PC-9 (cell line): ENCODE data around the gene UNC13B. TPM values are rescaled to one million over a fixed set of nuclear protein-coding genes. Genes with fewer than 3 reads are reported as not detected.

Experiments
- BruUV-seq: library from RNA; stranded (reverse); fragments of 400-500 nt; replicated peaks from 2 replicates; lab custom pipeline; 2021; lab: Mats Ljungman, UMichigan
- CTCF ChIA-PET: fragments of 300-600 bp; sonication (Branson Sonifier 250); formaldehyde crosslinking; loops from one replicate; lab custom pipeline; 2022; ENCODE audit warnings: antibody characterized with exemption; lab: Charles Lee
- POLR2A ChIA-PET: fragments of 300-600 bp; sonication (Branson Sonifier 250); formaldehyde crosslinking; loops from one replicate; lab custom pipeline; 2022; ENCODE audit warnings: antibody characterized with exemption; ENCODE audit not compliant: unreplicated experiment; lab: Charles Lee
- DNase-seq, 2 experiments: peaks; one replicate each; pipeline versions ENCODE4 v3.0.0 to v3.0.0-alpha.2; 2015 to 2022; ENCODE audit warnings: mixed read lengths in 1 of 2
- H2AFZ ChIP-seq: fragments of 200-600 bp; sonication (generic); 2 replicates; pipeline ENCODE4 v1.8.1; 2017; ENCODE audit warnings: antibody characterized with exemption
- H3F3A ChIP-seq: fragments of 200-600 bp; sonication (generic); 2 replicates; pipeline ENCODE4 v1.8.1; 2017; ENCODE audit warnings: antibody characterized with exemption, mild to moderate bottlenecking, low read depth; ENCODE audit not compliant: insufficient read depth
- H3K27ac ChIP-seq: fragments of 200-600 bp; sonication (generic); 2 replicates; pipeline ENCODE4 v1.6.1; 2016; ENCODE audit warnings: mixed run types
- H3K27me3 ChIP-seq: fragments of 200-600 bp; sonication (generic); 2 replicates; pipeline ENCODE4 v1.6.1; 2016; ENCODE audit warnings: low read depth, mixed run types; ENCODE audit not compliant: insufficient read depth
- H3K36me3 ChIP-seq: fragments of 200-600 bp; sonication (generic); 2 replicates; pipeline ENCODE4 v1.6.1; 2016; ENCODE audit warnings: low read depth, mixed run types
- H3K4me1 ChIP-seq: fragments of 200-600 bp; sonication (generic); replicated peaks from 2 replicates; pipeline ENCODE4 v1.6.1; 2016; ENCODE audit warnings: mixed run types; ENCODE audit not compliant: insufficient read depth
- H3K4me2 ChIP-seq: fragments of 200-600 bp; sonication (generic); 2 replicates; pipeline ENCODE4 v1.6.1; 2017; ENCODE audit warnings: mixed run types
- H3K4me3 ChIP-seq: fragments of 200-600 bp; sonication (generic); 2 replicates; pipeline ENCODE4 v1.6.1; 2016; ENCODE audit warnings: mixed run types
- H3K79me2 ChIP-seq: fragments of 200-600 bp; sonication (generic); 2 replicates; pipeline ENCODE4 v1.6.1; 2017; ENCODE audit warnings: low read depth, mixed run types
- H3K9me2 ChIP-seq: fragments of 200-600 bp; sonication (generic); 2 replicates; pipeline ENCODE4 v1.8.1; 2017; ENCODE audit warnings: mild to moderate bottlenecking; ENCODE audit not compliant: insufficient read depth
- H3K9me3 ChIP-seq: fragments of 200-600 bp; sonication (generic); 2 replicates; pipeline ENCODE4 v1.8.1; 2016; ENCODE audit warnings: low read depth; ENCODE audit not compliant: insufficient read depth
- H4K20me1 ChIP-seq: fragments of 200-600 bp; sonication (generic); 2 replicates; pipeline ENCODE4 v1.8.1; 2017; ENCODE audit not compliant: insufficient read depth
- CTCF ChIP-seq: fragments of 200-600 bp; sonication (generic); conservative IDR thresholded peaks from 2 replicates; pipeline ENCODE4 v1.6.1; 2017; ENCODE audit warnings: mixed run types, antibody characterized with exemption, mild to moderate bottlenecking, moderate library complexity
- EZH2 ChIP-seq: fragments of 200-600 bp; sonication (generic); IDR thresholded peaks from 2 replicates; pipeline ENCODE4 v1.8.0; 2017; ENCODE audit warnings: antibody characterized with exemption, low read depth
- intact Hi-C: fragments of 100-400 bp; cut with micrococcal nuclease; formaldehyde crosslinking; loops from one replicate; pipeline ENCODE4 v1.10.0; 2022; ENCODE audit not compliant: unreplicated experiment
- total RNA-seq: library from RNA; stranded (reverse); gene quantifications from 2 replicates; pipeline ENCODE4 v1.2.3, GENCODE V29; 2021

The UNC13B gene
- total RNA-seq, 1 experiment from 2014 or later = not detected

- ChIA-PET CTCF (no interaction called here), POLR2A (no interaction called here)
- Histone ChIP-seq H3K4me2 (no peak overlapping the region), H3K4me3 (no peak overlapping the region), H3K79me2 (no peaks in the 10 kb centered on the region), H3K36me3 (no peaks in the 10 kb centered on the region), H2AFZ (no peak overlapping the region), H3K4me1 (no peaks in the 10 kb centered on the region), H3K27me3 (no peaks in the 10 kb centered on the region), H3K9me3 (no peaks in the 10 kb centered on the region), H3K27ac (no peak overlapping the region), H3K9me2 (no peaks in the 10 kb centered on the region), H4K20me1 (no peaks in the 10 kb centered on the region), H3F3A (no peaks in the 10 kb centered on the region)
- intact Hi-C loops = no loop called here
- no peak for DNase-seq
- no peak for TF ChIP-seq EZH2
- TF ChIP-seq CTCF = no peak
- no TSS peak for BruUV-seq
Observed at GRCh38 chr9:35341021-35341420, 179.2 kb downstream of the UNC13B start.

DNA sequence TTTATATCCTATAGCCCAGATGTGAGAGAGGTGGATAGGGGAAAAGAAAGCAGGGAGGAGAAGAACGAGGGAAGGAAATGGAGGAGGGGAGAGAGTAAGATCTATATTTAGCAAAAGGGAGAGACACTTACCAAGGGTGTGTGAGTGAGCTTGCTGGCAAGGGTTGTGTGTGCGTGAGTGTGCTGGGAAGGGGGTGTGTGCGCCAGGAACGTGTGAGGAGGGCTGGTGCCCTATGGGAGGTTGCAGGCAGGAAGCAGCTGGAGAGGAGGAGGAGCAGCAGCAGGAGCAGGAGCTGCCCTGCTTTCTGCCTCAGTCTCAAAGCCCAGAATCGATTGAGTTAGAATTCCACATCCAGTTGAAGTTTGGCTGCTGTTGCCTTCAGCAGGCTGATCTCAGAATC is 179.8 kb downstream of the UNC13B start:
- DNase-seq = no peak
- BruUV-seq = no TSS peak
- Histone ChIP-seq H4K20me1 (no peaks in the 10 kb centered on the region), H2AFZ (no peak overlapping the region), H3K79me2 (no peaks in the 10 kb centered on the region), H3K4me1 (no peaks in the 10 kb centered on the region), H3K36me3 (no peaks in the 10 kb centered on the region), H3K27me3 (no peaks in the 10 kb centered on the region), H3K27ac (no peak overlapping the region), H3F3A (no peaks in the 10 kb centered on the region), H3K9me2 (no peaks in the 10 kb centered on the region), H3K4me2 (no peak overlapping the region), H3K4me3 (no peak overlapping the region), H3K9me3 (no peaks in the 10 kb centered on the region)
- ChIA-PET POLR2A (no interaction called here), CTCF (no interaction called here)
- no peak for TF ChIP-seq EZH2
- TF ChIP-seq CTCF = no peak
- intact Hi-C loops = no loop called here

DNA sequence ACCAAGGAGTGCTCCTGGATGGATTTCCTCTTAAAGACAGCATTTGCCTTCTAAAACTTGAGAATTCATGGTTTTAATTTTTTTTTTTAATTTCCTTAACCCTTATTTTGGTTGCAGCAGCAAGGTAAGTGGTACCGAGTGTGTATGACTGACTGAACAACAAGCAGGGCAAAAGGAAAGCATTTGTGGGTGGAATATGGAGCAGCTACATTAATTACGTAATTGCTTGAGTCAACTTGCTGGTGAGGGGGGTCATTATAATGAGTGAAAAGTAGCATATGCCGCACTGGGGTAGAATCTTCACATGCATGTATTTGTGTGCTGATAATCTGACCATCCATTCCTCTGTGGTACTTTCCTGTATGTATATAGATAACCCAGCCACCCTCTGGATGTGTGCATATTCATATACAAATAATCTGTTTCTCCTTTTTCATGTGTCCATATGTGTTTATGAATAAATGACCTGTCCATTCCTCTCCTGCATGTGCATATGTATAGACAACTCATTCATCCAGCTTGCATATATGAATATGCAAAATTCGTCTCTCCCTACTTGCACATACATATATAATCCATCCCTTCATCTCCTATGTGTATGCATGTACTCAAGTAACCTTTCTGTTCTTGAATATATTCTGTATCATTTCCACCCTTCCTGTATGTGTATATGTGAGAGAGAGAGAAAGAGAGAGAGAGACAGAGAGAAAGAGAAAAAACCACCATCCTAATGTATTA is 180.6 kb downstream of the UNC13B start:
- Histone ChIP-seq H3K4me3 (no peak overlapping the region), H3K9me3 (no peaks in the 10 kb centered on the region), H3K4me2 (no peak overlapping the region), H3K27me3 (no peaks in the 10 kb centered on the region), H2AFZ (no peak overlapping the region), H3K36me3 (no peaks in the 10 kb centered on the region), H3K79me2 (no peaks in the 10 kb centered on the region), H3F3A (no peaks in the 10 kb centered on the region), H3K27ac (no peak overlapping the region), H3K9me2 (no peaks in the 10 kb centered on the region), H4K20me1 (no peaks in the 10 kb centered on the region), H3K4me1 (no peaks in the 10 kb centered on the region)
- no peak for DNase-seq
- intact Hi-C loops = no loop called here
- no TSS peak for BruUV-seq
- TF ChIP-seq CTCF = no peak
- TF ChIP-seq EZH2 = no peak
- POLR2A ChIA-PET = no interaction called here
- CTCF ChIA-PET = no interaction called here
